Islet of Langerhans (tissue), 1 donor: ENCODE results near the gene STXBP2.

ENCODE experiments used
- FAIRE-seq: peaks from one replicate; lab custom pipeline; 2011; peaks lifted over from hg19 to GRCh38; lab: Jason Lieb, UNC

The STXBP2 gene

GRCh38 chr19:7681340-7682174 is 44.6 kb downstream of the STXBP2 start:
- FAIRE-seq: no peak

GRCh38 chr19:7682175-7682855 is 45.4 kb downstream of the STXBP2 start:
- FAIRE-seq: no peak

GRCh38 chr19:7685546-7686445 is 48.9 kb downstream of the STXBP2 start:
- FAIRE-seq: no peak

GRCh38 chr19:7687177-7687576 is 50.3 kb downstream of the STXBP2 start:
- FAIRE-seq: no peak

- no peak for FAIRE-seq
Measured at GRCh38 chr19:7689165-7689564, 52.3 kb downstream of the STXBP2 start.

- FAIRE-seq: no peak
Measured at GRCh38 chr19:7690779-7691258, 53.9 kb downstream of the STXBP2 start.

GRCh38 chr19:7691497-7691896 is 54.6 kb downstream of the STXBP2 start:
- no peak for FAIRE-seq

GRCh38 chr19:7692417-7693088 is 55.6 kb downstream of the STXBP2 start:
- no peak for FAIRE-seq

GRCh38 chr19:7694499-7694898 is 57.6 kb downstream of the STXBP2 start:
- FAIRE-seq: no peak
